GM23248 (cell line): ENCODE data around the gene ZNF776.

Experiments used
- EZH2 ChIP-seq: fragments of 200-600 bp; sonication (generic); IDR thresholded peaks from 2 replicates; pipeline ENCODE4 v1.6.1; 2018; ENCODE audit warnings: antibody characterized with exemption, mild to moderate bottlenecking; ENCODE audit not compliant: insufficient read depth, poor library complexity, severe bottlenecking
- EZH2phosphoT487 ChIP-seq: fragments of 200-600 bp; sonication (generic); IDR thresholded peaks from 2 replicates; pipeline ENCODE4 v1.6.1; 2018; ENCODE audit warnings: antibody characterized with exemption, moderate library complexity, mild to moderate bottlenecking, low read depth; ENCODE audit not compliant: insufficient read depth

DNA sequence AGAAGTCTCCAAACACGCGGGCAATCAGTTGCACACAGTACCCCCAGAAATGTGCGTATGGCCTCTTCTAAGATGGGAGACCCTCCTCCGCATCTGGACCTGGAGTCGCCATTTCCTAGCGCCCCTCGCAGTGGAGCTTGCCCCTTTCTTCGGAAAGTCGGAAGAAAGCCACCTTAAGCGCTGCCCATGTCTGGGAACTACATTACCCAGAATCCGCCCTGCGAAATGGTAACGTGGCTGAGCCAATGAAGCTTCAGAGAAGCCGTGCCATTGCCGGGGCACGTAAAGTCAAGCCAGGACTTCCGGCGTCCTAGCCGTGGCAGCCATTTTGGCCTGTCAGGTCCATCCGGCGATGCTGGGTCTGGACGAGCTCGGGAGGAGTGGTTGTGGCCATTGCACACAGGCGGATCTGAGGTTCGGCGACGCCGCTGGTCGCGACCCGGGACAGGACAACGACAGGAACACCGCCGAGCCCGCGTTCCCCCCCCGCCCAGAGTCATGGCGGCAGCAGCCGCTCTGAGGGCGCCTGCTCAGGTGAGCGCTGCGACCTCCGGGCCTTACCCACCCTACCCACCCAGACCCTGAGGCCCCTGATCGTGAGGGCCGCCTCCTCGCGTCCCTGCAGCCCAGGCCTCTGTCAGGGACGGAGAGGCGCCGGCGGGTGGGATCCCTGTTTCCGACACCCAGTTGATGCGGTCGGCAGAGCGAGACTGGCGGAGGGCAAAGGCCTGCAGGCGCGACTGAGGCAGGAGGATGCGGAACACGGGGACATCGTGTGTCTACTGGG, 22.9 kb downstream of the ZNF776 start, which contains the start of gene ZNF586:
- TF ChIP-seq EZH2 (no peak), EZH2phosphoT487 (no peak)
